IPS DF 19.7 (cell line): Measurements from ENCODE around the gene PGS1.

Experiments used
- DNase-seq: peaks from one replicate; pipeline ENCODE4 v3.0.0-alpha.2; 2013; ENCODE audit warnings: low read depth, low spot score

The PGS1 gene

GRCh38 chr17:78426293-78426879 is 47.9 kb downstream of the PGS1 start:
- no peak for DNase-seq

DNA sequence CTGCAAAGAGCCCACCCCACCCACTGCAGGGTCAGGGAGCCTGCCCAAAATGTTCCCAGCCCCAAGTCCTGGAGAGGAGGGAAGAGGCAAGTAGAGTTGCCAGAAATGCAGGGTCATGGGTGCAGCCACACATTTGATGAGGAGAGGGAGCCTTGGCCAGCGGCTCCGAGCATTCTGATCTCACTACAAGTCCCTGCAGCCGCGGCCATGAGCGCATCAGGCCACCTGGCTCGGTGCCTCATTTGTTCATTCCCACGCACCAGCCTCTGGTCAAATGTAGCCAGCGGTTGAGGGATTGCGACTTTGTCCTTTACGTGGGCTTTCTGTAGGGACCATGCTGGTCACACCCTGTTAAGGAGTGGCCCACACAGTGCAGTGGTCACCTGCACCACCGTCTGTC is 48.7 kb downstream of the PGS1 start:
- DNase-seq = no peak

DNA sequence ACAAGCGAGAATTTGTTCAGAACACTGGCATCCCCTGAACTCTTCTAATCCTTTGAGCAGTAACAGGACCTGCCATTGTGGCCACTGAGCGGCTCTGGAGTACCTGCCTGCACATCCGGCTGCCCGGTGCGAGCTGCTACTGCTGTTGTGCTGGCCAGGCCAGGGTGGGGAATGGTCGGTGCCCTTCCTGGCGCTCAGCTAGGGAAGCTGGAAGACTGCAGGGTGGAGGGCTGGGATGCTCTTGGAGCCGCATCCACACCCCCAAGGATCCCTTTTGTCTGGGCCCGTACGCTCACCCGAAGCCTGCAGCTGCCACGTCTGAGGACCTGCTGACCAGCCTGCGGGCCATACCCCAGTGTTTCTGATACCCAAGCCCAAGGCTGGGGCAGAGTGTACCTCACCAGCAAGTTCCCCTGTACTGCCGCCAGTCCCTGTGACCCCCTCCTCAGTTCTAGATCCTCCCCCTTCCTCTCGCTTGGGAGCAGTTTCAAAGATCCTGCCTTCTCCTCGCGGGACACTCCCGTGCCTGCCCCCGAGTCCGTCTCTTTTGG is 49.7 kb downstream of the PGS1 start:
- DNase-seq = no peak

DNA sequence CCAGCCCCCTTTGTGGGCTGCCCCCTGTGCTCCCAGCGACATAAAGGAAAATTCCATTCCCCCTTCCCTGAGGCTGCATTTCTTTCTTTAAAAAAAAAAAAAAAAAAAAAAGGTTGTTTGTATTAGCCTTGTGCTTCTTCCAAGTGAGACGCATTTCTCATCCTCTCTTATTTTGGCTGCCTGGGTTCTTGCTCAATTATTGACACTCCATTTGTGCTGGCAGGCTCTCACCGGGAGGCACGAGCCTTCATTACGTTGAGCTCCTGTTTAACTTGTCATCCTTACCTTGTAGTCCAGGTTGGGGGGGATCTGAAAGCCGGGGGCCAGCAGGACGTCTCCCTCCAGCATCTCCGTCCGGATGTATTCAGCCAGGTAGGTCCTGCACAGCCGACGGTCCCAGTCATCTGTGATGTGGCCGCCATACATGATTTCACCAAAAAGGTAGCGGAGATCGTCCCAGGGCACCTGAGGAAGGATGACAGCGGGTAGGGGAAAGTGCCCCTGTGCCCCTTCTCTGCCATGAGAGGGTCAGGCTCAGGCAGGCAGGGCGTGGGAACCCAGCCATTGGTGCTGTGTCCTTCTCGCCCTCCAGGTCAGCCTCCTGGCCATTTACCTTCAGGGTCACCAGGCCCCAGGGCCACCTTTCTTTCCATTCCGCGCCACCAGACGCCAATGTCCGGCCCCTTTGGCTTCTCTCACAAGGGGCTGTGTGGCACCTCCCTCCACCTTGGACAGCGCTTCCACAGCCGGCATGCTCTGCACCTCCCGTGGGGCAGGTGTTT is 50.6 kb downstream of the PGS1 start:
- DNase-seq = no peak

- DNase-seq = no peak
These were observed 51.2 kb downstream of the PGS1 start for GRCh38 chr17:78429618-78429995.

DNA sequence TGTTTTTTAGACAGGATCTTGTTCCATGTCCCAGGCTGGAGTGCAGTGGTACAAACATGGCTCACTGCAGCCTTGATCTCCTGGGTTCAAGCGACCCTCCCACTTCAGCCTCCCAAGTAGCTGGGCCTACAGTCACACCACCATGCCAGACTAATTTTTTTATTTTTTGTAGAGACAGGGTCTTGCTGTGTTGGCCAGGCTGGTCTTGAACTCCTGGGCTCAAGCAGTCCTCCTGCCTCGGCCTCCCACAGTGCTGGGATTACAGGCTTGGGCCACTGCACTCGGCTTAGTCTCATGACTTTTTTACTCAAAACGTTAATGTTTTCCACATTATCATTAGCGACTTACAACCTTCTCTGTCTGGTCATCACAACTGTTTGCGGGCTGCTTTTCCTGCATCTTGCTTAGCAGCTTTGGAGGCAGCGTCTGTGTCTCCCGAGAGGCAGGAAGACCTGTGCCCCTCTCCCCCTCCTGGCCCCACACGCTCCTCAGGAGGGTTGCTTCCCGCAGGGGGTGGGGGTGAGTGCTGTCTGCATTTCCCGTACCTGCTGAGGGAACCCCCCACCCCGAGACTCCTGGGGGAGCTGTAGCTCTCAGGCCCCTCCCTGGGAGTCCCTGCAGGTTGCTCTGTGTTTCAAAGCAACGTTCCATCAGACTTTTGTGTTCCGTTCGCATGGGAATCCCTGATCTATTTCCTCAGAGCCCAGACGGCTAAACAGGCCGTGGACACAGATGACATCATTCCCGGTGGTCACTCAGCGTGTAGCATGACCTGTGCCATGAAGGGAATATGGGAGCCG is 52.6 kb downstream of the PGS1 start:
- no peak for DNase-seq

DNA sequence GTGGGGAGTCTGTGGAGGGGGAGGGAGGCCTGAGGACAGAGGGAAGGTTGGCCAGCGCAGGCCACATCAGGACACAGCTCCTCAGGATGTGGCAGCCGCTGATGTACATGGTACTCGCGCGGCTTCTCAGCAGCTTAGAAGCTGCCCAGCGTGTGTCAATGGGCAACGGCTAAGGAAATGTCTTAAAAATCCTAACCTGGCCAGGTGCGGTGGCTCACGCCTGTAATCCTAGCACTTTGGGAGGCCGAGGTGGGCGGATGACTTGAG is 53.2 kb downstream of the PGS1 start:
- DNase-seq = no peak

GRCh38 chr17:78432226-78433012 is 54.0 kb downstream of the PGS1 start:
- no peak for DNase-seq

- no peak for DNase-seq
These were observed 54.7 kb downstream of the PGS1 start for GRCh38 chr17:78433013-78433727.

- DNase-seq = no peak
These were observed 55.4 kb downstream of the PGS1 start for GRCh38 chr17:78433780-78434335.

GRCh38 chr17:78434455-78435329 is 56.2 kb downstream of the PGS1 start:
- DNase-seq = no peak

GRCh38 chr17:78435330-78436005 is 57.0 kb downstream of the PGS1 start:
- no peak for DNase-seq

DNA sequence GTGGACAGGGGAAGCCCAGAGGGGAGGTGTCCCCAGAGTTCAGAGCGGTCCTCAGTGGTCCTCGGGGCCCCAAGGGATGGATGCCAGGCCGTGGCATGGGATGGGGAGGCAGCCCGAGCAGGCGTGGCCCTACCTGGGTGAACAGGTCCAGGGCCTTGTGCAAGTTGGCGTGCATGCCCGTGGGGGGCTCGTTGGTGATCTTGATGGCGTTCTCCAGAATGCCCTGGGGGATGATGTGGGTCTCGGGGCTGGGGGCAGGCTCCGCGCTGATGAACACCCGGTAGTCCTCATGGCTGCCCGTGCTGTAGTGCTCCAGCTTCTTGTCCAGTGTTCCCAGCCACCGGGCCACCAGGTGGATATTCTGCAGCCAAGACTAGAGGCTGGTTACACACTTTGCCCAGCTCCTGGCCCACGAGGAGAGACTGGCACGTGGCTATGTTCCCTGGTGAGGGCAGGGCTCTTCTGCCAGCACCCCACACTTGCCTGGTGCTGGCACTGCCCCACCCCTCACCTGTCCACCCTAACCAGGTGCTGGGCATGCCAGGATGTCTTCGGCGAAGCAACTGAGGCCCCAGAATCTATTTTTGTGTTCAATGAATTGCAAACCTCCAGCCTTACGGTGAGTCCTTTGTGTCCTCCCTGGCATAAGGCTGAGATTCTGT is 59.2 kb downstream of the PGS1 start:
- DNase-seq = no peak

- DNase-seq = no peak
These were observed 59.8 kb downstream of the PGS1 start for GRCh38 chr17:78438271-78438691.

DNA sequence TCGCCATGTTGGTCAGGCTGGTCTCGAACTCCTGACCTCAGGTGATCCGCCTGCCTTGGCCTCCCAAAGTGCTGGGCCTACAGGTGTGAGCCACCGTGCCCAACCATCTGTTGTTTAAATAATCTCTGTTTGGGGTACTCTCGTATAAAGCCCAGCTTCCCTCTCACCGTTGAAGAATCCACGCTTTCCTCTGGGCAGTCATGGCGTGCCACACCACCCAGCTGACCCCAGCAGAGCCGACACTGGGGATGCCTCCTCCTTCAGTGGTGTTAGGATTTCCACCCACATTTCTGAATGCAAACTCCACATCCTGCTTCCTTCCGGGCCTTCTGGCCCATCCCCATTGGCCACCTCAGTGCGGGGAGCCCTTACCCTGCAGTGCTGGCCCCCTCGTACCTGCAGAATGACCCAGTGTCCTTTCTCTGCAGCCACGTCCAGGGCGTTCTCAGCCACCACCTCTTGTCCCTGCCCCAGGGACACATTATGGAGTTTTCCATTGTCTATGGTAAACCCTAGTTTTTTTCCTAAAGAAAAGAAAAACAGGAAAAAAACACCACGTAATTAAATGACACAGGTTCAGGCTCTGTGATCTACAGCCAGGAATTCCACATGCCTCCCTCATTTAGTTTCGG is 60.4 kb downstream of the PGS1 start:
- DNase-seq = no peak

- no peak for DNase-seq
These were observed 63.0 kb downstream of the PGS1 start for GRCh38 chr17:78441271-78441971.

DNA sequence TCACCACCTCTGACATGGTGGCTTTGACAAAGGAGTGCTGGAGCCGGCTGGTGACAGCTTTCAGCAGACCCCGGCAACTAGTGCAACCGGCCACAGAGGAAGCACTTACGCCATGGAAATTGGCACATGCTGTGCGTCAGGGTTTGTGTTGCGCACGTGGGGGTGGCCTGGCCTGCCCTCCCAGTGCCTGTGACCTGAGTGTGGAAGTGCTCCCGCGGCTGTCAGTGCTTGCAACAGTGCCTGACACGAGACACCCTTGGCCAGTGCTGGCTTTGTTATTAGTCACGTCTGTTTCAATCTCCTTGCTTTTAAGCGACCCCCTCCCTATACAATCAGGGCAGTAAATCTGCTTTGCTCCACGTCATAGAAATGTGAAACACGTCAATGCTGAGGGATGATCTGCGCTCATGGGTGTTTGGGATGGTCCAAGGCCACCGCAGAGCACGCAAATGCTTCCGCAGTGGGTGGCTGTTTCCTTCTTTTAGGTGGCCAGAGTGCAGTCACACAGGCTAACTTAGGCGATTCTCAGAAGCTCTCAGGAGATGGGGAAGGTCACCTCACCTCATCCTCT is 64.3 kb downstream of the PGS1 start:
- DNase-seq = no peak
